Ovary (tissue), 3 donors: Measurements from ENCODE around the gene SH3RF1.

ENCODE experiments used
- EP300 ChIP-seq: sonication (generic); formaldehyde crosslinking; IDR thresholded peaks from one replicate; pipeline ENCODE4 v1.6.1; 2017; ENCODE audit warnings: antibody characterized with exemption
- POLR2A ChIP-seq: fragments of 450-650 bp; IDR thresholded peaks from one replicate; pipeline ENCODE4 v1.6.1; 2017; ENCODE audit warnings: antibody characterized with exemption, mild to moderate bottlenecking, moderate library complexity
- TF ChIP-seq, protein P1 (sequence below), 3 donors: fragments of 450-650 bp in 2 of 3; fragments of 200-600 bp in 1 of 3; IDR thresholded peaks; one replicate each; pipeline versions ENCODE4 v1.5.1 to v1.8.0; 2016 to 2022; ENCODE audit warnings: antibody characterized with exemption in 3 of 3, mild to moderate bottlenecking in 1 of 3
- donor health status: DM: no; HTN: no; CAD: no.

DNA sequence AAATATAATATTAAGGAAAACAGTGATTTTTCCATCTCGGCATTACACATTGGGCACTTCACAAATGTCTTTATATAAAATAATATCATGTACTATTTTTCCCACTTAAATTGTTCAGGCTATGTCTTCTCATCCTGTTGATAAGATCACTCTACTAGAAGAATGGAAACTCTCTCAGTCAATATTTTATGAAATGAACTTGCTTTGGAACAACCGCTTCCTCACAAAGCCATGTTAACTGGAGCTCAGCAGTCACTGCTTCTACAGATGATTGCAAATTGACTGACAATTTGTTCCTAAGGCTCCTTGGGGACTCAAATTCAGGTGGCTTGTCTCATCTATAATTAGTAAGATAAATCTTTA is 133.2 kb downstream of the SH3RF1 start:
- TF ChIP-seq, protein P1, sequence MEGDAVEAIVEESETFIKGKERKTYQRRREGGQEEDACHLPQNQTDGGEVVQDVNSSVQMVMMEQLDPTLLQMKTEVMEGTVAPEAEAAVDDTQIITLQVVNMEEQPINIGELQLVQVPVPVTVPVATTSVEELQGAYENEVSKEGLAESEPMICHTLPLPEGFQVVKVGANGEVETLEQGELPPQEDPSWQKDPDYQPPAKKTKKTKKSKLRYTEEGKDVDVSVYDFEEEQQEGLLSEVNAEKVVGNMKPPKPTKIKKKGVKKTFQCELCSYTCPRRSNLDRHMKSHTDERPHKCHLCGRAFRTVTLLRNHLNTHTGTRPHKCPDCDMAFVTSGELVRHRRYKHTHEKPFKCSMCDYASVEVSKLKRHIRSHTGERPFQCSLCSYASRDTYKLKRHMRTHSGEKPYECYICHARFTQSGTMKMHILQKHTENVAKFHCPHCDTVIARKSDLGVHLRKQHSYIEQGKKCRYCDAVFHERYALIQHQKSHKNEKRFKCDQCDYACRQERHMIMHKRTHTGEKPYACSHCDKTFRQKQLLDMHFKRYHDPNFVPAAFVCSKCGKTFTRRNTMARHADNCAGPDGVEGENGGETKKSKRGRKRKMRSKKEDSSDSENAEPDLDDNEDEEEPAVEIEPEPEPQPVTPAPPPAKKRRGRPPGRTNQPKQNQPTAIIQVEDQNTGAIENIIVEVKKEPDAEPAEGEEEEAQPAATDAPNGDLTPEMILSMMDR (IDR thresholded peaks at IDR 0.05): no peak
- TF ChIP-seq EP300: no peak
- TF ChIP-seq POLR2A: no peak
